Embryonic facial prominence (tissue), 1 donor: ENCODE measurements around the gene CHST1.

Experiments used
- DNase-seq: peaks from one replicate; pipeline ENCODE4 v3.0.0-alpha.2; 2016; ENCODE audit errors: extremely low spot score

The CHST1 gene

GRCh38 chr11:45674481-45675190, 9.2 kb upstream of the CHST1 start:
- no peak for DNase-seq

- no peak for DNase-seq
Observed at GRCh38 chr11:45673441-45673840, 8.0 kb upstream of the CHST1 start.

GRCh38 chr11:45672593-45672992, 7.2 kb upstream of the CHST1 start:
- no peak for DNase-seq

GRCh38 chr11:45671246-45672171, 6.1 kb upstream of the CHST1 start:
- no peak for DNase-seq

GRCh38 chr11:45670386-45671135, 5.1 kb upstream of the CHST1 start:
- DNase-seq, result no peak

- DNase-seq, result no peak
Observed at GRCh38 chr11:45669956-45670355, 4.5 kb upstream of the CHST1 start.

GRCh38 chr11:45669146-45669545, 3.7 kb upstream of the CHST1 start:
- no peak for DNase-seq

GRCh38 chr11:45667929-45668680, 2.7 kb upstream of the CHST1 start:
- no peak for DNase-seq

- no peak for DNase-seq
Observed at GRCh38 chr11:45666648-45667642, 1.5 kb upstream of the CHST1 start.

GRCh38 chr11:45665933-45666647, 668 bp upstream of the CHST1 start:
- DNase-seq, result no peak

- no peak for DNase-seq
Observed at GRCh38 chr11:45664376-45665205, 831 bp downstream of the CHST1 start.

- DNase-seq, result no peak
Observed at GRCh38 chr11:45663486-45664375, 1.7 kb downstream of the CHST1 start.

- DNase-seq, result peak; percentile 73
Observed at GRCh38 chr11:45662665-45663485, 2.5 kb downstream of the CHST1 start.

- no peak for DNase-seq
Observed at GRCh38 chr11:45662096-45662664, 3.2 kb downstream of the CHST1 start.

GRCh38 chr11:45661439-45662055, 3.9 kb downstream of the CHST1 start:
- no peak for DNase-seq
